Fibroblast of lung (primary cell): ENCODE data around the gene TBPL1. TPM values are rescaled to one million over a fixed set of nuclear protein-coding genes. Genes with fewer than 3 reads are reported as not detected.

Experiments
- DNase-seq, 2 donors: peaks; one replicate each; pipeline versions ENCODE4 v3.0.0 to v3.0.0-alpha.2; 2010; ENCODE audit warnings: low read depth in 2 of 2
- H2AFZ ChIP-seq: 2 replicates; pipeline ENCODE4 v1.5.1; 2012; ENCODE audit warnings: low read length, control low read depth, inconsistent platforms
- H3K27ac ChIP-seq: 2 replicates; pipeline ENCODE4 v1.5.1; 2011; ENCODE audit warnings: low read length, control low read depth; ENCODE audit not compliant: insufficient read depth
- H3K27me3 ChIP-seq: 2 replicates; pipeline ENCODE4 v1.5.1; 2011; ENCODE audit warnings: mild to moderate bottlenecking, low read length; ENCODE audit not compliant: control insufficient read depth, insufficient read depth
- H3K36me3 ChIP-seq: 2 replicates; pipeline ENCODE4 v1.5.1; 2011; ENCODE audit warnings: low read length; ENCODE audit not compliant: control insufficient read depth, insufficient read depth
- H3K4me1 ChIP-seq: 2 replicates; pipeline ENCODE4 v1.5.1; 2011; ENCODE audit warnings: low read length; ENCODE audit not compliant: control insufficient read depth, insufficient read depth; ENCODE audit errors: extremely low read depth
- H3K4me2 ChIP-seq: 2 replicates; pipeline ENCODE4 v1.5.1; 2011; ENCODE audit warnings: low read length, control low read depth; ENCODE audit not compliant: insufficient read depth; ENCODE audit errors: extremely low read depth
- H3K4me3 ChIP-seq, 4 experiments: fragments of 200-600 bp in 1 of 4; sonication (generic) in 1 of 4; replicated peaks in 1 of 4; 2 replicates each; pipeline ENCODE4 v1.5.1; 2011 to 2016; ENCODE audit warnings: low read length in 4 of 4, low read depth in 3 of 4, mild to moderate bottlenecking in 3 of 4, control low read depth in 2 of 4, inconsistent platforms in 1 of 4, mixed read lengths in 1 of 4; ENCODE audit not compliant: insufficient read depth in 1 of 4; ENCODE audit errors: control extremely low read depth in 1 of 4
- H3K79me2 ChIP-seq: 2 replicates; pipeline ENCODE4 v1.5.1; 2012; ENCODE audit warnings: mild to moderate bottlenecking, low read length, inconsistent platforms; ENCODE audit not compliant: control insufficient read depth, insufficient read depth
- H3K9ac ChIP-seq: 2 replicates; pipeline ENCODE4 v1.5.1; 2011; ENCODE audit warnings: mild to moderate bottlenecking, low read length, control low read depth; ENCODE audit not compliant: insufficient read depth
- H3K9me3 ChIP-seq: 2 replicates; pipeline ENCODE4 v1.5.1; 2012; ENCODE audit warnings: low read depth, low read length; ENCODE audit not compliant: control insufficient read depth, insufficient read depth
- H4K20me1 ChIP-seq: 2 replicates; pipeline ENCODE4 v1.5.1; 2011; ENCODE audit warnings: low read length; ENCODE audit not compliant: control insufficient read depth, insufficient read depth; ENCODE audit errors: extremely low read depth
- CTCF ChIP-seq, 2 donors: IDR thresholded peaks in 1 of 2; conservative IDR thresholded peaks in 1 of 2; 1 replicate in 1 of 2; 2 replicates in 1 of 2; pipeline ENCODE4 v1.5.1; 2011 to 2012; ENCODE audit warnings: low read length in 2 of 2, control low read depth in 1 of 2, inconsistent platforms in 1 of 2, low read depth in 1 of 2, mild to moderate bottlenecking in 1 of 2
- EZH2 ChIP-seq: IDR thresholded peaks from 2 replicates; pipeline ENCODE4 v1.5.1; 2012; ENCODE audit warnings: low read length, control low read depth, mild to moderate bottlenecking; ENCODE audit errors: missing control alignments
- polyA plus RNA-seq, 2 donors: library from polyadenylated mRNA; depleted of rRNA in 1 of 2; stranded (reverse) in 1 of 2; unstranded in 1 of 2; fragments of >200 nt; gene quantifications; 2 replicates each; pipeline ENCODE4 v1.2.1, GENCODE V29; 2011 to 2012; ENCODE audit warnings: missing spikeins in 1 of 2
- total RNA-seq: library from RNA; depleted of rRNA; stranded (reverse); fragments of >200 nt; gene quantifications from 2 replicates; pipeline ENCODE4 v1.2.1, GENCODE V29; 2014

Gene TBPL1
- total and polyA plus RNA-seq, 2 donors (not counting 1 experiment from before 2014, with no cell fraction given), result 18.8 to 47.8 TPM

- no peaks in the 10 kb centered on the region for H3K4me1 ChIP-seq
- H3K27me3 ChIP-seq, result no peaks in the 10 kb centered on the region
- H3K9me3 ChIP-seq, result no peaks in the 10 kb centered on the region
- H3K27ac ChIP-seq, result no peak overlapping the region
- DNase-seq, result peak in 1 of 2 donors; percentile 95
- TF ChIP-seq EZH2, result no peak
- no peak for TF ChIP-seq CTCF (conservative IDR thresholded peaks at IDR 0.05 in 1 of 2, IDR thresholded peaks at IDR 0.05 in 1 of 2; ENCODE audit: low read depth in 1 of 2, low read length in 2 of 2)
- H3K4me3 ChIP-seq, result no peak overlapping the region
- no peaks in the 10 kb centered on the region for H3K79me2 ChIP-seq
- no peak overlapping the region for H2AFZ ChIP-seq
- H4K20me1 ChIP-seq, result no peaks in the 10 kb centered on the region
- no peak overlapping the region for H3K4me2 ChIP-seq
- no peak overlapping the region for H3K9ac ChIP-seq
- no peaks in the 10 kb centered on the region for H3K36me3 ChIP-seq
These were observed 49.8 kb downstream of the TBPL1 start for GRCh38 chr6:134002821-134003220.

- Histone ChIP-seq H3K79me2 (no peaks in the 10 kb centered on the region), H3K9ac (no peak overlapping the region), H3K27ac (no peak overlapping the region), H3K4me1 (no peaks in the 10 kb centered on the region), H3K27me3 (no peaks in the 10 kb centered on the region), H3K36me3 (no peaks in the 10 kb centered on the region), H4K20me1 (no peaks in the 10 kb centered on the region), H3K9me3 (no peaks in the 10 kb centered on the region), H2AFZ (no peak overlapping the region), H3K4me3 (no peak overlapping the region), H3K4me2 (no peak overlapping the region)
- peak in 1 of 2 donors; percentile 61 for DNase-seq
- TF ChIP-seq CTCF (conservative IDR thresholded peaks at IDR 0.05 in 1 of 2, IDR thresholded peaks at IDR 0.05 in 1 of 2; ENCODE audit: low read depth in 1 of 2, low read length in 2 of 2), result no peak
- no peak for TF ChIP-seq EZH2
These were observed 50.5 kb downstream of the TBPL1 start for GRCh38 chr6:134003542-134003951.

GRCh38 chr6:134004714-134005113 is 51.7 kb downstream of the TBPL1 start:
- H3K79me2 ChIP-seq, result no peaks in the 10 kb centered on the region
- no peaks in the 10 kb centered on the region for H3K4me1 ChIP-seq
- H3K4me2 ChIP-seq, result no peak overlapping the region
- DNase-seq, result peak in 1 of 2 donors; percentile 28
- no peak overlapping the region for H3K9ac ChIP-seq
- no peaks in the 10 kb centered on the region for H3K9me3 ChIP-seq
- H3K27ac ChIP-seq, result no peak overlapping the region
- no peaks in the 10 kb centered on the region for H3K36me3 ChIP-seq
- H2AFZ ChIP-seq, result no peak overlapping the region
- H3K4me3 ChIP-seq, result no peak overlapping the region
- no peaks in the 10 kb centered on the region for H4K20me1 ChIP-seq
- no peaks in the 10 kb centered on the region for H3K27me3 ChIP-seq
- TF ChIP-seq CTCF (conservative IDR thresholded peaks at IDR 0.05 in 1 of 2, IDR thresholded peaks at IDR 0.05 in 1 of 2; ENCODE audit: low read depth in 1 of 2, low read length in 2 of 2) (peak in 1 of 2 donors; percentile 5), EZH2 (no peak)
